HepG2 (cell line): ENCODE results near the gene LMF2. TPM values are rescaled to one million over a fixed set of nuclear protein-coding genes. Genes with fewer than 3 reads are reported as not detected.

ENCODE experiments used
- ERF ChIP-seq: IDR thresholded peaks from 2 replicates; pipeline ENCODE4 v1.6.1; 2018; ENCODE audit warnings: missing biosample characterization, missing genetic modification reagents
- MEIS1 ChIP-seq: sonication (generic); formaldehyde crosslinking; IDR thresholded peaks from 2 replicates; pipeline ENCODE4 v1.9.0; 2021; ENCODE audit warnings: mild to moderate bottlenecking, missing genetic modification reagents, moderate library complexity, borderline replicate concordance
- MIER3 ChIP-seq: IDR thresholded peaks from 2 replicates; pipeline ENCODE4 v1.6.1; 2016; ENCODE audit warnings: missing compliant biosample characterization, borderline replicate concordance
- MXI1 ChIP-seq: IDR thresholded peaks from 3 replicates; pipeline ENCODE4 v1.6.1; 2012; ENCODE audit warnings: low read depth, low read length, inconsistent platforms, borderline replicate concordance
- NFKB2 ChIP-seq: sonication (generic); formaldehyde crosslinking; IDR thresholded peaks from 2 replicates; pipeline ENCODE4 v1.4.0; 2020; ENCODE audit warnings: missing genetic modification reagents, borderline replicate concordance
- SETDB1 ChIP-seq: sonication (generic); formaldehyde crosslinking; IDR thresholded peaks from 2 replicates; pipeline ENCODE4 v1.5.1; 2020; ENCODE audit warnings: missing genetic modification reagents, mild to moderate bottlenecking, borderline replicate concordance
- TEAD3 ChIP-seq: optimal IDR thresholded peaks from 2 replicates; pipeline ENCODE3; 2016; ENCODE audit warnings: borderline replicate concordance
- TGIF2 ChIP-seq: IDR thresholded peaks from 2 replicates; pipeline ENCODE4 v1.6.1; 2016; ENCODE audit warnings: control low read depth, missing compliant biosample characterization
- YEATS4 ChIP-seq: sonication (generic); formaldehyde crosslinking; IDR thresholded peaks from 2 replicates; pipeline ENCODE4 v1.4.0; 2020; ENCODE audit warnings: missing genetic modification reagents, borderline replicate concordance
- ZFP90 ChIP-seq: sonication (generic); formaldehyde crosslinking; IDR thresholded peaks from 2 replicates; pipeline ENCODE4 v1.8.0; 2022; ENCODE audit warnings: missing genetic modification reagents, mild to moderate bottlenecking, inconsistent platforms, borderline replicate concordance
- ZNF564 ChIP-seq: sonication (generic); formaldehyde crosslinking; IDR thresholded peaks from 2 replicates; pipeline ENCODE4 v1.8.1; 2023; ENCODE audit warnings: mild to moderate bottlenecking, missing genetic modification reagents
- ZNF644 ChIP-seq: IDR thresholded peaks from 2 replicates; pipeline ENCODE4 v1.6.1; 2016; ENCODE audit warnings: low read depth
- ZNF747 ChIP-seq: sonication (generic); formaldehyde crosslinking; IDR thresholded peaks from 2 replicates; pipeline ENCODE4 v1.8.1; 2023; ENCODE audit warnings: missing genetic modification reagents, mild to moderate bottlenecking, borderline replicate concordance
- ZNF776 ChIP-seq: sonication (generic); formaldehyde crosslinking; IDR thresholded peaks from 2 replicates; pipeline ENCODE4 v1.4.0; 2020; ENCODE audit warnings: mild to moderate bottlenecking, missing genetic modification reagents
- ZNF83 ChIP-seq: sonication (generic); formaldehyde crosslinking; IDR thresholded peaks from 2 replicates; pipeline ENCODE4 v1.4.0; 2020; ENCODE audit warnings: missing genetic modification reagents, mild to moderate bottlenecking, borderline replicate concordance
- polyA plus RNA-seq, 8 experiments: library from polyadenylated mRNA; depleted of rRNA in 3 of 8; stranded (reverse) in 7 of 8; unstranded in 1 of 8; fragments of >200 nt; fragmentation: Illumina TruSeq in 4 of 8; extraction: Trizol in 4 of 8; gene quantifications; 2 replicates each; pipeline versions ENCODE4 v1.2.1 to v1.2.3, GENCODE V29; 2011 to 2016; ENCODE audit warnings: low read depth in 4 of 8, missing spikeins in 1 of 8, mixed read lengths in 1 of 8; ENCODE audit not compliant: insufficient read depth in 1 of 8
- total RNA-seq, 5 experiments: library from RNA; depleted of rRNA; stranded (reverse); fragments of >200 nt; fragmentation: Illumina TruSeq; extraction: Trizol; gene quantifications; 2 replicates each; pipeline ENCODE4 v1.2.3, GENCODE V29; 2016; ENCODE audit warnings: low read depth in 1 of 5
- TF ChIP-seq, protein P1 (sequence below): sonication (generic); formaldehyde crosslinking; IDR thresholded peaks from 2 replicates; pipeline ENCODE4 v1.4.0; 2020; ENCODE audit warnings: missing genetic modification reagents
- TF ChIP-seq, protein P2 (sequence below), 2 experiments: sonication (generic) in 1 of 2; formaldehyde crosslinking in 1 of 2; IDR thresholded peaks; 2 replicates each; pipeline versions ENCODE4 v1.4.0 to v1.6.1; 2016 to 2020; ENCODE audit warnings: borderline replicate concordance in 1 of 2, low read depth in 1 of 2, mild to moderate bottlenecking in 1 of 2, missing genetic modification reagents in 1 of 2
- TF ChIP-seq, protein P3 (sequence below): sonication (generic); formaldehyde crosslinking; IDR thresholded peaks from 2 replicates; pipeline ENCODE4 v1.9.0; 2021; ENCODE audit warnings: missing genetic modification reagents, mild to moderate bottlenecking, borderline replicate concordance
- TF ChIP-seq, protein P4 (sequence below): sonication (generic); formaldehyde crosslinking; conservative IDR thresholded peaks from 2 replicates; pipeline ENCODE4 v1.8.1; 2023; ENCODE audit warnings: missing genetic modification reagents

LMF2 gene
- total and polyA plus RNA-seq, 2 of the 13 experiments (the other 11 are each of a cell fraction or from before 2014, with no cell fraction given) = 23.3 to 30.6 TPM

DNA sequence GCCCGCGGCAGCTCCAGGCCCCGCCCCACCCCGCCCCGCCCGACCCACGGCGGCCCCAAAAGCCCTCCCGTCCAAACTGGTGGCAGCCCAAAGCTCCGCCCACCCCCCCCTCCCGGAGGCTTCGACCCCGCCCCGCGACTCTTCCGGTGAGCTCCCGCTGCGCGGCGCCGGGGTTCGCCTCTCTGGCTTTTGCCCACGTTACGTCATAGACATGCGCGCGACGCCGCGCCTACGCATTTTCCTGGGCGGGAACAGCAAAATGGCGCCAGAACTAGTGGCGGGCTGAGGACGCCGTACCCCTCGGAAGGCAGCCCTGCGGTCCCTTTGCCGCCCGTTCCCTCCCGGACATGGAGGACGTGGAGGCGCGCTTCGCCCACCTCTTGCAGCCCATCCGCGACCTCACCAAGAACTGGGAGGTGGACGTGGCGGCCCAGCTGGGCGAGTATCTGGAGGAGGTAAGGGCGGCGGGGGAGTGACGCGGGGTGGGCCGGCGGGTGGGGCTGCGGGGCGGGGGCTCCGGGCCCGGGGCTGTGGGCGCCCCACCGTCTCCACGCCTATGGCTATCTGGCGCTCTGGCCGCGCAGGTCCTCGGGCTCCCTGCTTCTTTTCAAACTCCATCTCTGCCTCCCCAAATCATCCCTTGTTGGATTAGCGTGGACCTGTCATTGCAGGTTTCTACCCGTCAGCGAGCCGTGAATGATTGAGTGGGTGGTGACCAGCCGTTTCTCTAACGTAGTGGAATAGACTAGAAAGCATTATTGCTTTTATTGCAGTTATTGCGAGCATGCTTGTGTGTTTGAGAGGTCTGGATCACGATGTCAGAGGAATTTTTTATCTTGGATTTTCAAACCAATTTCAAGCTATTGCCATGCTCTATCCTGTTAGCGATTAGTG is 736 bp upstream of the LMF2 start, which contains the start of gene NCAPH2 (continued):
- TF ChIP-seq, protein P1, sequence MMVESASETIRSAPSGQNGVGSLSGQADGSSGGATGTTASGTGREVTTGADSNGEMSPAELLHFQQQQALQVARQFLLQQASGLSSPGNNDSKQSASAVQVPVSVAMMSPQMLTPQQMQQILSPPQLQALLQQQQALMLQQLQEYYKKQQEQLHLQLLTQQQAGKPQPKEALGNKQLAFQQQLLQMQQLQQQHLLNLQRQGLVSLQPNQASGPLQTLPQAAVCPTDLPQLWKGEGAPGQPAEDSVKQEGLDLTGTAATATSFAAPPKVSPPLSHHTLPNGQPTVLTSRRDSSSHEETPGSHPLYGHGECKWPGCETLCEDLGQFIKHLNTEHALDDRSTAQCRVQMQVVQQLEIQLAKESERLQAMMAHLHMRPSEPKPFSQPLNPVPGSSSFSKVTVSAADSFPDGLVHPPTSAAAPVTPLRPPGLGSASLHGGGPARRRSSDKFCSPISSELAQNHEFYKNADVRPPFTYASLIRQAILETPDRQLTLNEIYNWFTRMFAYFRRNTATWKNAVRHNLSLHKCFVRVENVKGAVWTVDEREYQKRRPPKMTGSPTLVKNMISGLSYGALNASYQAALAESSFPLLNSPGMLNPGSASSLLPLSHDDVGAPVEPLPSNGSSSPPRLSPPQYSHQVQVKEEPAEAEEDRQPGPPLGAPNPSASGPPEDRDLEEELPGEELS (CRISPR knock-in tag) = 0 out of 2 replicates have a peak, but pooled peaks have one; percentile 41
- TF ChIP-seq, protein P2, sequence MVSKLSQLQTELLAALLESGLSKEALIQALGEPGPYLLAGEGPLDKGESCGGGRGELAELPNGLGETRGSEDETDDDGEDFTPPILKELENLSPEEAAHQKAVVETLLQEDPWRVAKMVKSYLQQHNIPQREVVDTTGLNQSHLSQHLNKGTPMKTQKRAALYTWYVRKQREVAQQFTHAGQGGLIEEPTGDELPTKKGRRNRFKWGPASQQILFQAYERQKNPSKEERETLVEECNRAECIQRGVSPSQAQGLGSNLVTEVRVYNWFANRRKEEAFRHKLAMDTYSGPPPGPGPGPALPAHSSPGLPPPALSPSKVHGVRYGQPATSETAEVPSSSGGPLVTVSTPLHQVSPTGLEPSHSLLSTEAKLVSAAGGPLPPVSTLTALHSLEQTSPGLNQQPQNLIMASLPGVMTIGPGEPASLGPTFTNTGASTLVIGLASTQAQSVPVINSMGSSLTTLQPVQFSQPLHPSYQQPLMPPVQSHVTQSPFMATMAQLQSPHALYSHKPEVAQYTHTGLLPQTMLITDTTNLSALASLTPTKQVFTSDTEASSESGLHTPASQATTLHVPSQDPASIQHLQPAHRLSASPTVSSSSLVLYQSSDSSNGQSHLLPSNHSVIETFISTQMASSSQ (IDR thresholded peaks at IDR 0.05; ENCODE audit: low read depth) = no peak
- TF ChIP-seq, protein P2 (CRISPR knock-in tag; IDR thresholded peaks at IDR 0.05; ENCODE audit: borderline replicate concordance) = peak; percentile 51; the same call in 1 of the 2 replicates
- TF ChIP-seq YEATS4 (CRISPR knock-in tag) (peak; percentile 39; the same call in 1 of the 2 replicates), TEAD3 (CRISPR knock-in tag) (peak; percentile 32), NFKB2 (peak; percentile 86; the same call in 1 of the 2 replicates), ZFP90 (CRISPR knock-in tag) (0 out of 2 replicates have a peak, but pooled peaks have one; percentile 63), ZNF776 (CRISPR knock-in tag) (no peak), TGIF2 (CRISPR knock-in tag) (0 out of 2 replicates have a peak, but pooled peaks have one; percentile 41), MEIS1 (CRISPR knock-in tag) (no peak), ZNF564 (CRISPR knock-in tag) (no peak), ZNF83 (CRISPR knock-in tag) (no peak), MIER3 (CRISPR knock-in tag) (0 out of 2 replicates have a peak, but pooled peaks have one; percentile 24), ZNF747 (CRISPR knock-in tag) (no peak), ZNF644 (no peak), MXI1 (peak; percentile 86; the same call in 1 of the 3 replicates), SETDB1 (CRISPR knock-in tag) (no peak), ERF (CRISPR knock-in tag) (peak; percentile 49; the same call in 1 of the 2 replicates)
- TF ChIP-seq, protein P3, sequence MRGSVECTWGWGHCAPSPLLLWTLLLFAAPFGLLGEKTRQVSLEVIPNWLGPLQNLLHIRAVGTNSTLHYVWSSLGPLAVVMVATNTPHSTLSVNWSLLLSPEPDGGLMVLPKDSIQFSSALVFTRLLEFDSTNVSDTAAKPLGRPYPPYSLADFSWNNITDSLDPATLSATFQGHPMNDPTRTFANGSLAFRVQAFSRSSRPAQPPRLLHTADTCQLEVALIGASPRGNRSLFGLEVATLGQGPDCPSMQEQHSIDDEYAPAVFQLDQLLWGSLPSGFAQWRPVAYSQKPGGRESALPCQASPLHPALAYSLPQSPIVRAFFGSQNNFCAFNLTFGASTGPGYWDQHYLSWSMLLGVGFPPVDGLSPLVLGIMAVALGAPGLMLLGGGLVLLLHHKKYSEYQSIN (CRISPR knock-in tag) = no peak
- TF ChIP-seq, protein P4, sequence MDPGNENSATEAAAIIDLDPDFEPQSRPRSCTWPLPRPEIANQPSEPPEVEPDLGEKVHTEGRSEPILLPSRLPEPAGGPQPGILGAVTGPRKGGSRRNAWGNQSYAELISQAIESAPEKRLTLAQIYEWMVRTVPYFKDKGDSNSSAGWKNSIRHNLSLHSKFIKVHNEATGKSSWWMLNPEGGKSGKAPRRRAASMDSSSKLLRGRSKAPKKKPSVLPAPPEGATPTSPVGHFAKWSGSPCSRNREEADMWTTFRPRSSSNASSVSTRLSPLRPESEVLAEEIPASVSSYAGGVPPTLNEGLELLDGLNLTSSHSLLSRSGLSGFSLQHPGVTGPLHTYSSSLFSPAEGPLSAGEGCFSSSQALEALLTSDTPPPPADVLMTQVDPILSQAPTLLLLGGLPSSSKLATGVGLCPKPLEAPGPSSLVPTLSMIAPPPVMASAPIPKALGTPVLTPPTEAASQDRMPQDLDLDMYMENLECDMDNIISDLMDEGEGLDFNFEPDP (CRISPR knock-in tag) = no peak
